H1 (cell line): ENCODE measurements around the gene LCE1E. TPM values are rescaled to one million over a fixed set of nuclear protein-coding genes. Genes with fewer than 3 reads are reported as not detected.

Experiments used
- HDAC2 ChIP-seq, 2 experiments: fragments of 300-600 bp in 1 of 2; sonication (generic) in 1 of 2; IDR thresholded peaks; 2 replicates each; pipeline ENCODE4 v1.6.1; 2011 to 2012; ENCODE audit warnings: low read depth in 2 of 2, low read length in 2 of 2, mild to moderate bottlenecking in 2 of 2, moderate library complexity in 2 of 2, borderline replicate concordance in 1 of 2, inconsistent platforms in 1 of 2
- KDM1A ChIP-seq: fragments of 200-600, 300-600 bp; sonication (generic); IDR thresholded peaks from 2 replicates; pipeline ENCODE4 v1.7.1; 2016; ENCODE audit warnings: mild to moderate bottlenecking, low read length, borderline replicate concordance
- PHF8 ChIP-seq: fragments of 200-600 bp; sonication (generic); conservative IDR thresholded peaks from 2 replicates; pipeline ENCODE4 v1.7.1; 2012; ENCODE audit warnings: low read depth, mild to moderate bottlenecking, inconsistent platforms, low read length, moderate library complexity
- RBBP5 ChIP-seq: IDR thresholded peaks from 2 replicates; pipeline ENCODE4 v1.7.1; 2012; ENCODE audit warnings: low read depth, mild to moderate bottlenecking, inconsistent platforms, low read length, moderate library complexity, borderline replicate concordance
- RNF2 ChIP-seq: fragments of 200-900, 300-1000 bp; sonication (generic); IDR thresholded peaks from 2 replicates; pipeline ENCODE4 v1.7.1; 2016; ENCODE audit warnings: borderline replicate concordance, low read depth, mild to moderate bottlenecking, antibody characterized with exemption, low read length; ENCODE audit not compliant: poor library complexity, severe bottlenecking; ENCODE audit errors: missing control alignments
- polyA plus RNA-seq, 7 experiments: library from polyadenylated mRNA; depleted of rRNA in 3 of 7; stranded (reverse) in 5 of 7; unstranded in 2 of 7; fragments of >200 nt in 5 of 7; fragments of 200-250 nt in 2 of 7; gene quantifications; 1 replicate in 5 of 7; 2 replicates in 1 of 7; 4 replicates in 1 of 7; pipeline versions ENCODE4 v1.2.1 to v1.2.3, GENCODE V29; 2011 to 2013; ENCODE audit warnings: missing spikeins in 2 of 7, mixed read lengths in 2 of 7
- total RNA-seq: library from RNA; stranded (reverse); fragmentation: NEBNext Ultra II Directional; extraction: Animal tissue kit (Norgen Biotek cat#: 25700); gene quantifications from 2 replicates; pipeline ENCODE4 v1.2.1, GENCODE V29; 2021

LCE1E gene
- total and polyA plus RNA-seq, 2 of the 8 experiments (the other 6 are each of a cell fraction or from before 2014, with no cell fraction given): not detected

GRCh38 chr1:152795686-152796085 lies 9.6 kb downstream of the LCE1E start (continued):
- TF ChIP-seq HDAC2 (IDR thresholded peaks at IDR 0.05; ENCODE audit: borderline replicate concordance in 1 of 2, low read depth in 2 of 2, low read length in 2 of 2) (no peak), RNF2 (no peak), RBBP5 (no peak), PHF8 (no peak), KDM1A (no peak)
